GM19397 (cell line): Measurements from ENCODE around the gene ILF3.
"Not testable (repeated sequence)": the region's sequence is repeated elsewhere in the genome, so short reads cannot be mapped to it uniquely, and the experiment has no call there.

Experiments used
- ATAC-seq: cut with Tn5 transposase; IDR thresholded peaks from one replicate; pipeline ENCODE4 v1.9.1; 2021; ENCODE audit warnings: mild to moderate bottlenecking, moderate library complexity; ENCODE audit not compliant: unreplicated experiment

ILF3 gene

DNA sequence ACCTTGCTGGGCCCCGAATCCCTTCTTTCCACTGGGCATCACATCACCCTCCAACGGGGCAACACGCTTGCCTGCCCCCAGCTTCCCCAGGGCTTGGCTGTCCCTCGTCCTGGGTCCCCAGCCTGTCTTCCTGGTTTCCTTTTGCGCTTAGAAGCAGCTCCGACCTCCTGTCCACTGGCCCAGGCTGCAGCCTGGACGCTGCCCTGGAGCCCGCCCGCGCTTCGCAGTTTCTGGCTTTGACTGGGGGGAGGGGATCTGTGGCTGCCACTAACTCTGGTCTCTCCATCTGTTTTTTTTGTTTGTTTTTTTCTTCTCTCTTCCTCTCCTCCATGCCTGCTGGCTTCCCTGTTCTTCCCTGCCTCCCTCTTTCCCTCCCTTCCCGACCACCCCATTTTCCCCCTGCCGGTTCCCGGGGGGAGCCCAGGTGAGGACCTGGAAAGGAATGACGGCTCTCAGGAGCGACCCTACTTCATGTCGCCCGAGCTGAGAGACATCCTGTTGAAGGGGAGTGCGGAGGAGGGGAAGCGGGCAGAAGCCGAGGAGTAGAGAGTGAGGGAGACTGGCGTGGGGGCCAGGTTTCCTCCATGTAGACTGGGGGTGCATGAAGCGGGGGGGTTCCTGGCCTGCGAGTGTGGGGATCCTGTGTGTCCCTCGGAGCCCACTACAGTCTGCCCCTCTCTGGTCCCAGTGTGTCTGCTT lies 11.5 kb upstream of the ILF3 start:
- ATAC-seq, result no peak

DNA sequence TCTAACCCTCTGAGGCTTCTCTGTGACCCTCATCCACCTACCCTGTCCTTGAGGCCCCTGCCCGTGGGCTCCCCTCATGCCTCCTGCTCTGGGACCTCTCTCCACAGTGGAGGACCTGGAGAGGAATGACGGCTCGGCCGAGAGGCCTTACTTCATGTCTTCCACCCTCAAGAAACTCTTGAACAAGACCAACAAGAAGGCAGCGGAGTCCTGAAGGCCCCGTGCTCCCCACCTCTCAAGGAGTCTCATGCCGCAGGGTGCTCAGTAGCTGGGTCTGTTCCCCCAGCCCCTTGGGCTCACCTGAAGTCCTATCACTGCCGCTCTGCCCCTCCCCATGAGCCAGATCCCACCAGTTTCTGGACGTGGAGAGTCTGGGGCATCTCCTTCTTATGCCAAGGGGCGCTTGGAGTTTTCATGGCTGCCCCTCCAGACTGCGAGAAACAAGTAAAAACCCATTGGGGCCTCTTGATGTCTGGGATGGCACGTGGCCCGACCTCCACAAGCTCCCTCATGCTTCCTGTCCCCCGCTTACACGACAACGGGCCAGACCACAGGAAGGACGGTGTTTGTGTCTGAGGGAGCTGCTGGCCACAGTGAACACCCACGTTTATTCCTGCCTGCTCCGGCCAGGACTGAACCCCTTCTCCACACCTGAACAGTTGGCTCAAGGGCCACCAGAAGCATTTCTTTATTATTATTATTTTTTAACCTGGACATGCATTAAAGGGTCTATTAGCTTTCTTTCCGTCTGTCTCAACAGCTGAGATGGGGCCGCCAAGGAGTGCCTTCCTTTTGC lies 10.8 kb upstream of the ILF3 start:
- ATAC-seq, result no peak

DNA sequence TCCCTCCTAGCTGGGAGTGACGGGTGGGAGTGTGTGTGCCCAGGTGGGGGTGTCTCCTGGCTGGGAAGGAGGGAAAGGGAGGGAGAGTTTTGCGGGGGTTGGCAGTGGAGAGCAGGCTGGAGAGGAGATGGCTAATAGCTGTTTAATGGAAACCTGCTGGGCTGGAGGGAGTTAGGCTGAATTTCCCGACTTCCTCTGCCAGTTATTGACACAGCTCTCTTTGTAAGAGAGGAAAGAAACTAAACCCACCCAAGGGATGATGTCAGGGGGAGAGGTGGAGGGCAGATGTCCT lies 10.2 kb upstream of the ILF3 start:
- no peak for ATAC-seq

DNA sequence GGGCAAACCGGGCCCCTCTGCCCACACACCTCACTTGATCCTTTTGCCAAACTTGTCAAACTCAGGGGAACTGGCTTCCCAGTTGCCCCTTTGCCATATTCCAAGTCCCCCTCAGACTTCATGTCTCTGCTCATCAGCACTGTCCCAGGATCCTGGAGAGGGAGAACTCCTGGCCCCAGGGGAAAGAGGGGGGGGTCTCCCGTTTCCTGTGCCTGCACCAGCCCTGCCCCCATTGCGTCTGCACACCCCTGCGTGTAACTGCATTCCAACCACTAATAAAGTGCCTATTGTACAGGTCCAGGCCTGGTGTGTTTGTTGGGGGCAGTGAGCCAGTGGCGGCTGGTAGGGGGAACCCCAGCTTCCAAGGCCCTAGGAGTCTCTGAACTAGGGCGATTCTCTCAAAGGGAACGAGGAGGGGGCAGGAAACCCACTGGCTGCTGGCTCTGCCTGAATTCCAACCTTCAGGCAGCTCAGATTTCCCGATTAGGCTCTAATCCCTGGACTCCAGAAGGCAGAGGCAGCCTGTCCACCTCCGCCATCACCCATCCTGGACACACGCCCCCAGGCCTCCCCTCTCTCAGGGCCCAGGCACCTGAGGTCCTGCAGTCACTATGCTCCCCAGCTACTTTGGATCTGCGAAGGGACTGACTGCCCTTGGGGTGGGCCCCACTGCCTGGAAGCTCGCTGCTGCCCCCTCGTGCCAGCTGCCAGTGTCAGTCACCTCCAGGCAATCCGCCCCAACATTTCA lies 9.7 kb upstream of the ILF3 start:
- ATAC-seq, result no peak

DNA sequence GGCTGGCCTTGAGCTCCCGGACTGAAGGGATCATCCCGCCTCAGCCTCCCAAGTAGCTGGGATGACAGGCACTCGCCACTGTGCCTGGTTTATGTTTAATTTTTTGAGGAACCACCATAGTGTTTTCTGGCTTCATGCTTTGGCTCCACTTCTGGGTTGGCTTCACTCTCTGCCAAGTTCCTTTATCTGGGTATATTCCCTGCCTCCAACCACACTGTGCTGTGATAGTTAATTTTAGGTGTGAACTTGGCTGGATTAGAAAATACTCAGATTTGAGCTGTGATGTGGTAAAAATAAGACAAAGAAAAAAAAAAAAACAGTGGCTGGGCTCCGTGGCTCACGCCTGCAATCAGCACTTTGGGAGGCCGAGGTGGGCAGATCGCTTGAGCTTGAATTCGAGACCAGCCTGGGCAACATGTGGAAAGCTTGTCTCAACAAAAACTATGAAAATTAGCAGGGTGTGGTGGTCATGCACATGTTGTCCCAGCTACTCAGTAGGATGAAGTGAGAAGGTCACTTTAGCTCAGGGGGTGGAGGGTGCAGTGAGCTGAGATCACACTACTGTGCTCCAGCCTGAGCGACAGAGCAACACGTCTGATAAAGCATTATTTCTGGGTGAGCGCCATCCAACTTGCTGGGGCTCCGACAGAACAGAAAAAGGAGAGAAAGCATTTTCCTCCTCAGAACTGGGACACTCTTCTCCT lies 7.5 kb upstream of the ILF3 start:
- ATAC-seq, result no peak

DNA sequence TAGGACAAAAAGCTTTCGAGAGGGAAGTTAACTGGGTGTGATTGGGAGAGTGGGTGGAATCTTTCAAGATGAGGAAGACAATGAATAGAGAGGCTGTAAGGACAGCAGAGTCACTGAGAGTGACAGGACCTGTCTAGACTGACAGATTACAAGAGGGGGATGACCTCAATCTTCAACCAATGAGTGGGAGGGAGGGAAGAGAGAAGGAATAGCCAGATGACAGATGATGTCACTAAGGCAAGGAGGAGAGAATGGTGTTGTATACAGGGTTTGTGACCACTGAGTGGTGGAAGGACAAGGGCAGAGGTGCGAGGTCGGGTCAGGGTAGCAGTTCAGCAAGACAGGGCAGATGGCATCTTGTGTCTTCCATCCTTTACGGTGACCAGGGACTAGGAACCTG lies 5.8 kb upstream of the ILF3 start:
- ATAC-seq, result no peak

DNA sequence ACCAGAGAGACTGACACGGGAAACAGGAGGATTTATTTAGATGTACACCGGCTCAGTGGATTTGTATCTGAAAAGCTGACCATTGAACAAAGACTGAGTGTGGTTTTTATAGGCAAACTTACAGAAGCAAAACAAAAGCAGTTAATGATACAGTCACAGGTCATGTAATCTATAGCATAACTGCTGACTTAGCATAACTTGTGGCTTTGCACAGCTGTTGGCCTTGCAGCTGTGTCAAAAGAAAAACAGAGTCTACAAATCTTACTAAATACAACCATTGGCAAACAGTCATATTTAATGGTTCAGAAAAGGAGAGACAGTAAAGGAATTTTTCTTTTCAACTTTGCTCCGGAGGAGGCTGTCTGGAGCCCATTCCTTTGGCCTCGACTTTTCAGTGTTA lies 2.3 kb upstream of the ILF3 start:
- no peak for ATAC-seq

DNA sequence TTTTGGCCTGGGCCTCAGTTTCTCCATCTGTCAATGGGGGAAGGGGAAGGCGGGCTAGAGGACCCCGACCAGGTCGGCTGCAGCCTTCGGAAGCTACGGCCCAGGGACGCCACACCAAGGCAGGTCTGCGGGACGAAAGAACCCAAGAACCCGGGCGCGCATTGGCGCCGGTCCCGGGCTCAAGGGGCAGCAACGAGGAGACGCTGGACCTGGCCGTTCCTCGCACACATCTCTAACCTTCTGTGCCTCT lies 739 bp upstream of the ILF3 start:
- ATAC-seq, result peak; percentile 3

DNA sequence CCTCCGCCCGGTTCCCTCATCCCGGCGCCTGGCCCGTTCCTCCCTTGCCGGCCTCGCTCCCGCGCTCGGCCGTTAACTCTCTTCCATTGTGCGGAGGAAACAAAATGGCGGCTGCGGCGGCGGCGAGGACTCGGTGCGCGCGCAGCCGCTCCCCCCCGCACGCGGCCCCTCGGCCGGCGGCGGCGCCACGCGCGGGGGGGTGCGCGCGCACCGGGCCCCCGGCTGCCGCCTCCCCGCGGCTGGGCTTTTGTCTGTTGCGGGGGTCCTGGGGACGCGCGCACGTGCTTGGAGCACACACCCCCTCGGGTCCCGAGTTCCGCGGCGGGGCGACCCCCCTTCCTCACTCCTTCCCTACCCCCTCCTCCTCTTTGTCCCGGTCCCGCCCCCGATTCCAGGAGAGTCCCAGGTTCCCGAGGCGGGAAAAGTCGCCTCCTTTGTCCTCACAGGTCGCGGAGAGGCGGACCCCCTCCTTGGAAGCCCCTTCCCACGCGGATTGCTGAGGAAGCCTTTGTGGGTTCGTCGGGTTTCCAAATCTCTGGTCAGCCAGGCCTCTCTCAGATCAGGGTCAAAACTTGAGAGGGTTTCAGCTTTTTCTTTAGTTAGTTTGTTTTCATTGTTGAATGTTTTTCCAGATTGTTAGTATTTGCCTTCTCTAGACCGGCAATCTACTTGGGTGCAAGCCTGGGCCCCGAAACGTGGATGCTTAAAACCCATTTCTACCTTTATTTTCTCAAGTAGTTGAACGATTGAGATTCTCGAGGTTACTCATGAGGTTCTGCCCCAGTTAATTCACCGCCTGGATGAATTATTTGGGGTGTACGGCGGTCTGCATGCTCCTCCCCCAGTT lies 687 bp downstream of the ILF3 start:
- peak; percentile 24 for ATAC-seq

DNA sequence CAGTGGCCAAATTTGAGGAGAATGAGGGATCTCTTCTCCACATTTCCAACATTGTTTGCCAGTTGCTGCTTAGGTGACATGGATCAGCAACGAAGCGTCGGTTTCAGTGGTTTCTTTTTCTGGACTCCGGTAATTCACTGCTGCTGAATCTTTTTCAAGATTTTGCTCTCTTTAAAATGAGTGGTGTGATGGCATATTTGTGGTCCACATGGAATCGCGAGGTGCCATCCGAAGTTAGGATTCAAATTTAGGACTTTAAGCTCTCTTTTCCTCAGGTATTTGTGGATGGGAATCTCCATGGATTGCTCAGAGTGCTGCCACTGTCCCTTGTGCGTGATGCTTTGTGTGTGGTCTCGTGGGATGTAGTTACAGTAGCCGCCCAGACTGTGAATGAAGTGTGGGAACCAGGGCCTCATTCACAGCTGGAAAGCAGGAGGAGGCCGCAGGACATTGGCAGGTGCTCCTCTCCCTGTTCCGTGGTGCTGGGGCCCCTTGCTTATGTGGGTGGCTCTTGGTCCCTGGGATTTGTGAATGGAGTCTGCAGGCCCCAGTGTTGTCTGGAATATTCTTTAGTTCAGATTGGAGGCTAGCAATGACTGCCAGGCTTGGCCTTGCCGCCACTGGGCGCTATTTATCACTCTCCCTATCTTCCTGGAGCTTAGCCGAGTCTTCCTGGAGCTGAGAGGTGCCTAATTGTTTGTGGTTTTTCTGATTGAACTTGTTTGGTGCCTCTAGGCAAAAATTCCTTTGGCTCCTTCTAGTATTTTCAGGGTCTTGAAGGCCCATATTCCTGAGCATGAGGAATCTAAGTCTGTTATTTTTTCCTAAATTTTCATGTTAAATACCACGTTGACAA lies 1.5 kb downstream of the ILF3 start:
- no peak for ATAC-seq

DNA sequence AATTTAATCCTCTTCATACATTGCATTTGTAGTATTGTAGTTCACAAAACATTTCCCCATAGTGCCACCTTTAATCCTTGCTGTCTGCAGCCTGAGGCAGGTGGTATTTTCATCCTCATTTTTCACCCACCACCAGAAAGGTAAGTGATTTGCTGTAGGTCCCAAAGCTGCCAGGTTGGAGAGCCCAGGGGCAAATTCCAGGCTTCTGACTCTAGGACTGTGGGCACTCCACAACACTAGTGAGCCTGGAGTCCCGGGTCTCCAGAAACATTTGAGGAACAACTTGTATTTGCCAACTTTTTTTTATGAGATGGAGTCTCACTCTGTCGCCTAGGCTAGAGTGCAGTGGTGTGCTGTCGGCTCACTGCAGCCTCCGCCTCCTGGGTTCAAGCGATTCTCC lies 6.2 kb downstream of the ILF3 start:
- ATAC-seq, result no peak

DNA sequence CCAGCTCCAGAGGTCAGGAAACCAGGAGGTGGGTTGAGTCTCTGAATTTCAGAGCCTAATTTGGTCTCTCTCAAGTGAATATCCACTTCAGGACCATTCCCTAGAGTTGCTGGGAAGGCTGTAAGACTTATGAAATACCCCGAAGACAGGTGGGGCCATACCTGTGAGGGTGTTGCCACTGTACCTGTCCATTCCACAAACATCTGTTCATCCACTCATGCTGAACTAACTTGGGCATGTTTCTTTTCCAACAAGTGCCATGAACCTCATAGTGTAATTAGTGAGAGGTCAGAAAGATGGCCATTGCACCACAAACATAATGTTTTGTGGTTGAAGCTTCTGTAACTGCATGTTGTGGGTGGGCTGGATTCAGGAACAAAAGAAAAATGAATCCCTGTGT lies 7.8 kb downstream of the ILF3 start:
- ATAC-seq, result no peak

DNA sequence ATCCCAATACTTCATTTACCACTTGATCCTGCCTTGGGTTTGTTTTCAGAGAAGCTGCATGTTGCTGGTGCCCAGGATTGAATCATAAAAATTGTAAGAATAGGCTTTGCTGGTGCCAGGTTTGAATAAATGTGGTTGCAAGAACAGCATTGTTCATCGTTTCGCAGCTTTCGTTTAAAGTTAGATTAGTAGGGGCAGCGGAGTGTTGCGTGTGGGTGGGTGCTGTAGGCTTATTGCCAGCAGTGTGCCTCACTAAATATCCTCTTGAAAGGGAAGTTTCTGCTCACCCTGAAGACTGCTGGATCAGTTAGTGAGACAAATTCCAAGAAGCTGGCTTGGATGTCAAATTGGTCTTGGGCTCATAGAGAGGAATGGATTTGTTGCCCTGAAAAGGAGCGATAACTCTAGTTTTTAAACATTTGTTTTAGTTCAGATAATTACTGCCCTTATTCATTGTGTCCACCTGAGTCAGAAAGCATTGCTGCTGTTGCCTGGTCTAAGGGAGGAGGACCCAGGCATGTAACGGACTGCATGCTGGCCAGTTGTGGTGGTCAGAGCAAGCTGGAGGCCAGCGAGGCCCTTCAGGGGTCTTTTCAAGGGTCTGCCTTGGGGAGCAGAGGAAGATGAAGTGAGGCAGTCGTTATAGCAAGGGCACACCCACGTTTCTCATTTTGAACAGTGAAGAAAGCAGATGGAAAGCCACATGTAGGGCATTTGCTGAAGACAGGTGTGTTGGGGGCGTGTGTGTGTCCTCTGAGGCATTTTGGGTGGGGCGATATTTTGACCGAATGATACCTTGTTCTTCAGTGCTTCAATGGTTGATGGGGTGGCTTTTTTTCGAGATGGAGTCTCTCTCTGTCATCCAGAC lies 8.5 kb downstream of the ILF3 start:
- ATAC-seq, result no peak

DNA sequence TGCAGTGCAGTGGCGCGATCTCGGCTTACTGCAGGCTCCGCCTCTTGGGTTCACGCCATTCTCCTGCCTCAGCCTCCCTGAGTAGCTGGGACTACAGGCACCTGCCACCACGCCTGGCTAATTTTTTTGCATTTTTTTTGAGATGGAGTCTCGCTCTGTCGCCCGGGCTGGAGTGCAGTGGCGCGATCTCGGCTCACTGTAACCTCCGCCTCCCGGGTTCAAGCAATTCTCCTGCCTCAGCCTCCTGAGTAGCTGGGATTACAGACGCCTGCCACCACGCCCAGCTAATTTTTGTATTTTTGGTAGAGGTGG lies 9.1 kb downstream of the ILF3 start:
- not testable (repeated sequence) for ATAC-seq

DNA sequence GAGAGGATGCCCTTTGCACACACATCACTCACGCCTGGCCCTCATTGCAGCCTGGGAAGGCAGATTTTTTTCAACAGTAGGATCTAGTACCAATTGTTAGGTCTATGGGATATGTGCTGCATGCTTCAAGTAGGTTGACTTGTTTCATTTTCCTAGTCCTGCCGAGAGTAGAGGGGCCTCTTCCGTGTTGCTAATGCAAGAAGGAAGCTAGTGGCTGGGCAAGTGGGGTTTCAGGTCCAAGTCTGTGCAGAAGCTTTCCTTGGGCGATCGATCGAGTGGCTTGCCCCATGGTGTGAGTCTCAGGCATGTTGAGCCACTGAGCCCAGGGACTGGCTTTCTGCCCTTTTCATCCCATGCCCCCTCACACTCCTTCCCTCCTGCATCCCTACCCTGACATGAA lies 13.7 kb downstream of the ILF3 start:
- no peak for ATAC-seq

DNA sequence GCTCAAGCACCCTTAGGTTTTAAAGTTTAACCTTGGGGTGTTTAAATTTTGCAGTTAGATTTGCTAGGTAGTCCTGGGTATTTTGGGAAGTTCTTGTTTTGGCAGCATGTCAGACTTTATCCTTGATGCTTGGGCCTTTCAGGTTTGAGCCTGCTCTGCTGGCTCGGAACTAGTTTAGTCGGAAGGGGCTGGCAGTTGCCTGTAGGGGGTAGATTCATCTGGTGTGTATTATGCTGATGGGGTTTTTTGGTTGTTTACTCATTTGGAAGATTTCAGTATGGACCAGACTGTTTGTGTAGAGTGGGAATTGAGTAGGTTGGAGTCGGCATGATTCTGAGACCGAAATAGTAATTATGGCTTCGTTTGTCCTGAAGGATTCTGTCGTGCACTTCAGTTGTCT lies 15.1 kb downstream of the ILF3 start:
- no peak for ATAC-seq

DNA sequence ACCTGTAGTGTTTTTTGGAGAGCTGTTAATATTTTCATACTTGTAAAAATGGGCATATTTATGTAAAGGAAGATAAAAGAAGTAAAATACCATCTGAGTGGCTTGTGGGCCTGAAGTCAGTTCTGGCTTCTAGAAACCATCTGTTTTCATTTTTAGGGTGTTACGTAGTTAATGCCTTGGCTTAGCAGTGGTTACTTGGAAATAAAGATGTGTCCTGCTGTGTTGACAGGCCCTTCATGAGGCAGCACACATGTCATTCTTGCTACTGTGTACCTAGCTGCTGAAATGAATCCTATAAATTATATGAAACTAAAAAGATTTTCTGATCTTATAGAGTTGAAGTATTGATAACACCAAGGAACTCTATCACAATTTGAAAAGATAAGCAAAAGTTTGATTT lies 16.0 kb downstream of the ILF3 start:
- no peak for ATAC-seq

DNA sequence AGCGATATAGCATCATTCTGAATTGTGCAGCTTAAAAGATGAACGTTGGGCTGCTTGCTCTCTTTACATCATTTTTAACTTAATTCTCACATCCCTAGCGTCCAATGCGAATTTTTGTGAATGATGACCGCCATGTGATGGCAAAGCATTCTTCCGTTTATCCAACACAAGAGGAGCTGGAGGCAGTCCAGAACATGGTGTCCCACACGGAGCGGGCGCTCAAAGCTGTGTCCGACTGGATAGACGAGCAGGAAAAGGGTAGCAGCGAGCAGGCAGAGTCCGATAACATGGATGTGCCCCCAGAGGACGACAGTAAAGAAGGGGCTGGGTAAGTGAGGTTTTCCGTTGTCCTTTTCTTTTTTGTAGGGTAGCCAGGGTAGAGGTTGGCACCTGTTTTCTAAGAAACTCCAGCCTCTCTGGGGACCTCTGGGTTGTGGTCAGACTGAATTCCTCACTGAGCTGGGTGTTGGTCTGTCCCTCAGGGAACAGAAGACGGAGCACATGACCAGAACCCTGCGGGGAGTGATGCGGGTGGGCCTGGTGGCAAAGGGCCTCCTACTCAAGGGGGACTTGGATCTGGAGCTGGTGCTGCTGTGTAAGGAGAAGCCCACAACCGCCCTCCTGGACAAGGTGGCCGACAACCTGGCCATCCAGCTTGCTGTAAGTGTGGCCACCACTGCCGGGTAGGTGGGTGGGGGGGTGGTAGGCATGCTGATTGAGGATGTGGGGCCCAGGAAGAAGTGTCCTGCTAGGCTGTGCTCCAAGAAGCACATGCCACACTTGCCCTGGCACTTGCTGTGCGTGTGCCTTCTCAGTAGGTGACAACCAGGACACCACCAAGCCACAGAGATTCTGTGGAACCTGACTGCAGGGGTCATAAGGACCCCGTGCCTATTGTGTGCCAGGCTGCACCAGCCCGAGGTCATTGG lies 17.0 kb downstream of the ILF3 start:
- ATAC-seq, result no peak
